ENCODE results near the gene SEZ6L.
A peak's percentile ranks its signal among the peaks of the same experiment; 100 is the strongest.

Gene SEZ6L

GRCh38 chr22:26169315-26170111, at the start of gene SEZ6L:
TSS of gene SEZ6L (plus strand) at chr22:26169462. CDS start at chr22:26169670, 208 bp downstream.
- no peak for DNase-seq (ENCODE audit: low read depth)

GRCh38 chr22:26122920-26123468, 46.3 kb upstream of the SEZ6L start:
- DNase-seq (ENCODE audit: low read depth) = no peak

GRCh38 chr22:26124991-26125725, 44.1 kb upstream of the SEZ6L start:
- no peak for DNase-seq (ENCODE audit: low read depth)

GRCh38 chr22:26127126-26127525, 42.1 kb upstream of the SEZ6L start:
- DNase-seq (ENCODE audit: low read depth) = no peak

GRCh38 chr22:26127556-26127955, 41.7 kb upstream of the SEZ6L start:
- no peak for DNase-seq (ENCODE audit: low read depth)

GRCh38 chr22:26131589-26132154, 37.6 kb upstream of the SEZ6L start:
- DNase-seq (ENCODE audit: low read depth) = no peak

DNA sequence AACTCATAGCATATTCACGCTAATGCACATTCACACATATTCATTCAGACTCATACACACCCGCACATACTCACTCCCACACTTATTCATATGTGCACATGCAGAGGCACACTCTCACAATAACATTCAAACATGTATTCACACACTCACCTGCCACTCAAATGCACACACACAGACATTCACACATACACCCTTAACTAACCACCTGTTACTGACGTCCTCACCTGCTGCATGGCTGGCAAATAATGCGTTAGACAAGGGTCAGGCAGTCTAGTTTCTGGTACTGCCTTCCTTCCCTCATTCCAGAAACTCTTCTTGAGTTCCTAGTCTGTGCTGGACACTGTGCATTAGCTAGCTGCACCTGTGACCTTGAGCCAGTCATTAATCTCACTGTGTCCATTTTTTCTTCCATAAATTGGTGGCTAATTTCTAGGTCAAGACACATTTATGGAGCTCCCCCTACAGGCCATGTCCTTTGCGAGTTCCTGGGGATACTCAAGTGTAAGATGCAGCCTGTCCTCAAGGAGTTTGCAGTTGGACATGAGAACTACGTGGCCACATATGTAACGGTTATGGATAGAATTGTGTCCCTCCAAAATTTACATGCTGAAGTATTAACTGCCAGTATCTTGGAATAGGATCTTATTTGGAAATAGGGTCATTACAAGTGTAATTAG, 34.5 kb upstream of the SEZ6L start:
- DNase-seq (ENCODE audit: low read depth) = peak; percentile 1

DNA sequence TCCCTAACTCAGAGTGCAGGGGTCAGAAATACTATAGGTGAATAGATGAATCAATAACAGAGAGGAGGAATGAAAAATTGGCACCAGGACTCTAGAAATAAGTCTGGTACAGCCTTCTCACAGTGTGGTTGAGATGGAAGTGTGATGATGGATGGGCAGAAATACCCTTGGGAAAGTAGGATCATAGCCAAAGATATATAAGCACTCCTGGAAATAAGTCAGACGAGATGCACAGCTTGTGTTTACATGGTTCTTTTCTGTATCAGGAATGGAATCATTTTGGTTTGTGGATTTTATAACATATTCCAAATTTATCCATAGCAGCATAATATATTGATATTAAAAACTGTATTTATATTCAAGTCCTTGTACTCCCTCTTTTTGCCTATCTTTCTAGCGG, 33.5 kb upstream of the SEZ6L start:
- no peak for DNase-seq (ENCODE audit: low read depth)

DNA sequence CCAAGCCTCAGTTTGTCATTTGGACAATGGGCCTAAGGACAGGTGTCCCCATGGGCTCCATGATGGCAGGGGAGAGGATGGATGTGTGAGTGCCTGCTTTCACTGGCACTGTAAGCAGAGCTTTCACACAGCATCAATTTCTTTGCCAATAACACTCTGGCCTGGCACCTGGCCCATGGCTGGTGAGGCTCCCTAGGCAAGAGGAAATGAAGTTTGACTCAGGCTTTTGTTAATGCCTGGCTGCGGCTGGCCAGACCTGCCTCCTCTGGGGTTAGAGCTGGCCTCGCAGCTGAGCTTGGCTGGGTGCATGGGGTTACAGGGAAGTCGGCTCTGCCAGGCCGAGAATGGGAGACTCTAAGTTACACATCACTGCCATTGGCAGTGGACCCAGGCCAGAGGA, 30.0 kb upstream of the SEZ6L start:
- no peak for DNase-seq (ENCODE audit: low read depth)

GRCh38 chr22:26141831-26142230, 27.4 kb upstream of the SEZ6L start:
- DNase-seq (ENCODE audit: low read depth) = no peak

DNA sequence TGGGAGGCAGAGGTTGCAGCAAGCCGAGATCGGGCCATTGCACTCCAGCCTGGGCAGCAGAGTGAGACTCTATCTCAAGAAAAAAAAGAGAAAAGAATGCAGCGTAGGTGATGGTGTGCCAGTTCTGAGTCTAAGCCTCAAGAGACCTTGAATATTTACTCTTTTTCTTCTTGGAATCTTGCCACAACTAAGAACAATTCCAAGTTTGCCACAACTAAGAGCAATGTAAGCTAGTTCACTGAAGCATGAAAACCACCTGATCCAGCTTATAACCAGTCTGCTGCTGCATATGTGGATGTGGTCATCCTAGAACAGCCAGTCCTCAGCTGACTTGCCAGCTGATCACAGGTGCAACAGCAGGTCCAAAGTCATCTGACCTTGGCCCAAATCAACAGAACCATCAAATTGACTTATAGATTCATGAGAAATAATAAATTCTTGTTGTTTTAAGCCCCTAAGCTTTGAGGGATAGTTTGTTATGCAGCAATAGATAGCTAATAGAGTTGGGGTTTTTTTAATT, 25.4 kb upstream of the SEZ6L start:
- no peak for DNase-seq (ENCODE audit: low read depth)

DNA sequence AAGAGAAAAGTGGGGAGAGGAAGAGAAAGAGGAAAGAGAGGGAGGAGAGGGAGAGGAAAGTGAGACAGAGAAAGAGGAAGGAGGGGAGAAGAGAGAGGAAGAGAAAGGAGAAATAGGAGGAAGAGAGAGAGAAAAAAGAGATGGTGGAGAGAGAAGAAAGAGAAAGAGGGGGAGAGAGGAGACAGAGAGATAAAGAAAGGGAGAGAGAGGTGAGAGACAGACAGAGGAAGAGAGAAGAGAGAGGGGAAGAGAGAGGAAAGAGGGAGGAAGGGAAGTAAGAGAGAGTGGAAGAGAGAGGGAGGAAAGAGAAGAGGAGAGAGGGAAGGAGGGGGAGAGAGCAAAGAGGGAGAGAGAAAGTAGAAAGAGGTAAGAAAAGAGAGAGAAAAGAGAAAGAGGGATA, 9.4 kb upstream of the SEZ6L start:
- DNase-seq (ENCODE audit: low read depth) = no peak

DNA sequence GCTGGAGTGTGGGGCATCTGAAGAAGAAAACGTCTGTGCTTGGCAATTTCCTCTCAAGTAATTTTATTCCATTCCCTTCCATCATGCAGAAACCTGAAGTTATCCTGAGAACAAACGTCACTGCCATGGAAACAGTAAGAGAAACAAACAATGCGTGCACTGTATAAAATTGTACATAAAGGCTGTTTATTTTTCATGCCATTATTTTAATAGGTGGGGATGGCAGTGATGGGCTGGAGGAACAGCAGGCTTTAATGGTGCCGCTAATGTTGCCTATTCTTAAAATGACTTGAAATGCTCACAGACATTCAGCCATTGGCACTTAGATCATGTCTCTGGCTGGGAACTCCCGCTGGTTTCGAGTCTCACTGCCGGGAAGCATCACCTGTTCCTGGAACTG, 7.5 kb upstream of the SEZ6L start:
- no peak for DNase-seq (ENCODE audit: low read depth)

- no peak for DNase-seq (ENCODE audit: low read depth)
Observed at GRCh38 chr22:26162926-26163325, 6.3 kb upstream of the SEZ6L start.

DNA sequence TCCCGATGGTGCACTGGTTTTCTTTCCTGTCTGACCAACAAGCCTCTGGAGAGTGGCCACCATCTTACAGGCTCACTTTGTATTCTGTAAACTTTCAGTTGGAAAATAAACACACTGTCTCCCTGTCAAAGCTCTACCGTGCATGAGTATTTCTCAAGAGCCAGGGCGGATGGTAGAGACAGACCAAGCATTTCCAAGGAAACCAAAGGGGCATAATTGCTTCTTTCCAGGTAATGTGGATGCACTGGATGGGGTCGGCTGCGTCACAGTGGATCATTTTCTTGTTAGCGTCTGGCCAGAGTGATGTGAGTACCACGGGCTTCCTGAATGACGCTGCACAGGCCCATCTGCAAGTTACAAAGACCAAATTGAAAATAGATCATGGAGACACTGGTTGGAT, 5.1 kb upstream of the SEZ6L start:
- no peak for DNase-seq (ENCODE audit: low read depth)

DNA sequence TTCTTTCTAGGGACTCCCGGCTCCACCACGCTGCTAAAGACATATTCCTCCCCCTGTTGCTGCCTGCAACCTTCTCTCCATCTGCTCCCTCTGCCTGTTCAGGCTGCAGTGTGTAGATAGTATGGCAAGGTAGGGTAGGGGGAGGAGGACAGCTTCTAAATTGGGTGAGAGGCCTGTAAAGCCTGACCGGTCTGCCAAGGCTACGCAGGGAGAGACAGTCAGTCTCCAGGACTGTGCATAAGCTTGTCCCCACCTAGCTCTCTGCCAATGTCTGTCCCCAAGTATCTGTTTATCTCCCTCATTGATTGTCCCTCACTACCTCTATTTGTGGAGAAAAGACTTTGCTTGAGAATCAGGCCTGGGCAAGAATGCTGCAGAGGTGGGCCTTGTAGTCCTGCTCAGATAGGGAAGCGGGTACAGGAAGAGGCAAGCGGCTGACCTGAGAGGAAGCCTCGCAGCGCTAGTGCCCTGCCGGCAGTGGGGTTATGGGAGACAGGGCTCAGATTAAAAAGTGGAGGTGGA, 871 bp upstream of the SEZ6L start:
- no peak for DNase-seq (ENCODE audit: low read depth)

DNA sequence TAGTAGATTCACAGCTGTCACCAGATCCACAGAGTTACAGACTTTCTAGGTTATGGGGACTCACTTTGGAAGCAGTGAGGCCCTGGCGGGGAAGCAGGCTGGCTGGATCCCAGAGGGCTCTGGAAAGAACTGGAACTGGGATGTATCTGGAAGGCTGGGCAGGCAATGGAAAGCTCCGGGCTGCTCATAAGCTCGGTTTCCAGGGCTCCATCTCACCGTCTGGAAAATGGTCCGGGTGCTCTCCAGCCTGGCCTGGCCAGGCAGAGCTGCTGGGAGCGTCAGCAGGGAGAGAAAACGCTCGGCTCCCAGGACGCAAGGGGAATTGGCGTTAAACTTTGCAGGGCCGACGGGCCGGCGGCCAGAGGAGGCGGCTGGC, 335 bp upstream of the SEZ6L start:
- no peak for DNase-seq (ENCODE audit: low read depth)

- DNase-seq (ENCODE audit: low read depth) = no peak
Observed at GRCh38 chr22:26170112-26170492, 840 bp downstream of the SEZ6L start.

- DNase-seq (ENCODE audit: low read depth) = no peak
Observed at GRCh38 chr22:26170795-26171580, 1.7 kb downstream of the SEZ6L start.

- peak; percentile 36 for DNase-seq (ENCODE audit: low read depth)
Observed at GRCh38 chr22:26172389-26172990, 3.2 kb downstream of the SEZ6L start.

GRCh38 chr22:26174280-26174679, 5.0 kb downstream of the SEZ6L start:
- peak; percentile 16 for DNase-seq (ENCODE audit: low read depth)
